Measurements from ENCODE around the gene PPFIA1. TPM values are rescaled to one million over a fixed set of nuclear protein-coding genes. Genes with fewer than 3 reads are reported as not detected.

PPFIA1 gene
- total and polyA plus RNA-seq, 10 of the 15 experiments (the other 5 are each of a cell fraction or from before 2014, with no cell fraction given): 5.2 to 26.2 (median 15.8) TPM

GRCh38 chr11:70270877-70271648 lies 573 bp downstream of the PPFIA1 start (continued):
- no peak for TF ChIP-seq ZBTB4 (CRISPR knock-in tag; IDR thresholded peaks at IDR 0.05)
- peak; percentile 62; the same call in 1 of the 2 replicates for TF ChIP-seq GATAD2B (conservative IDR thresholded peaks at IDR 0.05; ENCODE audit: low read depth)
- TF ChIP-seq WRNIP1 (IDR thresholded peaks at IDR 0.05; ENCODE audit: borderline replicate concordance, low read depth, low read length): no peak
- TF ChIP-seq SIN3A (IDR thresholded peaks at IDR 0.05; ENCODE audit: low read depth, low read length): no peak
- TF ChIP-seq ATF2 (IDR thresholded peaks at IDR 0.05; ENCODE audit: low read length): no peak
- no peak for TF ChIP-seq IRF3 (IDR thresholded peaks at IDR 0.05)
- no peak for TF ChIP-seq BHLHE40 (IDR thresholded peaks at IDR 0.05; ENCODE audit: borderline replicate concordance in 1 of 2, low read depth in 2 of 2, low read length in 1 of 2)
- no peak for TF ChIP-seq ZNF274 (IDR thresholded peaks at IDR 0.05; ENCODE audit: insufficient read depth, insufficient read length)
- peak; percentile 80 for TF ChIP-seq NR2F1 (conservative IDR thresholded peaks at IDR 0.05)
- TF ChIP-seq POU2F2 (IDR thresholded peaks at IDR 0.05; ENCODE audit: borderline replicate concordance, low read depth, low read length): no peak
- TF ChIP-seq USF2 (IDR thresholded peaks at IDR 0.05; ENCODE audit: borderline replicate concordance, low read depth, low read length): no peak
- no peak for TF ChIP-seq HCFC1 (IDR thresholded peaks at IDR 0.05; ENCODE audit: low read length)
- TF ChIP-seq MYB (IDR thresholded peaks at IDR 0.05; ENCODE audit: borderline replicate concordance, low read depth, low read length): no peak
- no peak for TF ChIP-seq TCF3 (IDR thresholded peaks at IDR 0.05; ENCODE audit: borderline replicate concordance, insufficient read depth, low read depth, low read length)
- no peak for TF ChIP-seq SREBF1 (IDR thresholded peaks at IDR 0.05; ENCODE audit: low read length)
- TF ChIP-seq BCLAF1 (IDR thresholded peaks at IDR 0.05): no peak
- no peak for TF ChIP-seq POLR2AphosphoS2 (IDR thresholded peaks at IDR 0.05; ENCODE audit: low read depth, low read length)
- no peak for TF ChIP-seq NRF1 (conservative IDR thresholded peaks at IDR 0.05; ENCODE audit: low read depth, low read length)

All from GM12878 (cell line).